Measurements from ENCODE around the gene RPL10A. TPM values are rescaled to one million over a fixed set of nuclear protein-coding genes. Genes with fewer than 3 reads are reported as not detected.

Gene RPL10A
- total and polyA plus RNA-seq, 2 of the 13 experiments (the other 11 are each of a cell fraction or from before 2014, with no cell fraction given): 1,854 to 2,726 TPM

DNA sequence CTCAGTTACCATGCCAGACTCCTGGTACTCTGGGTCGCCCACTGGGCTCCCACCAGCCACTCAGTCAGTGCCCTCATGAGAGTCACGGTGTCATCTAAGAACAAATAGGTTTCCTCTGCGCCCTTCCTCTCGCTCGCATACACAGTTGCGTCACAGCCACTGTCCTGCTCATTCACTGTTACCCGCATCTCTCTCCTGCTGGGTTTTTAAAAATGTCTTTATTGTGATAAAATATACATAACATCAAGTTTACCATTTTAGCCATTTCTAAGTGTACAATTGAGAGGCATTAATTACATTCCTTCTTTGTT, 24.7 kb downstream of the RPL10A start:
- ChIA-PET CTCF (ENCODE audit: low intra/inter-chr PET ratio, low total read pairs) (no interaction called here), POLR2A (no interaction called here)
- peaks cover 55% of the 10 kb centered on the region for H3K79me2 ChIP-seq (ENCODE audit: insufficient read depth, low read length)
- 0 out of 5 replicates have a peak, but pooled peaks cover 0 to under 1% of the 10 kb centered on the region in 2 experiments for H3K27me3 ChIP-seq (ENCODE audit: control insufficient read depth in 1 of 2, insufficient read depth in 2 of 2, low read length in 2 of 2)
- H3K4me2 ChIP-seq (ENCODE audit: low read depth, low read length): no peak overlapping the region
- intact Hi-C loops (cut with micrococcal nuclease; ENCODE audit: unreplicated experiment): no loop called here
- BruUV-seq (replicated peaks): no TSS peak
- peaks cover 0 to 2% of the 10 kb centered on the region in 2 experiments; a peak in 1 of 5 replicates for H3K36me3 ChIP-seq (replicated peaks in 1 of 2; ENCODE audit: control insufficient read depth in 1 of 2, insufficient read depth in 2 of 2, low read length in 2 of 2)
- H3K4me1 ChIP-seq (ENCODE audit: insufficient read depth, low read length): peaks cover 54% of the 10 kb centered on the region
- H3K9ac ChIP-seq (ENCODE audit: insufficient read depth, low read depth, low read length): no peak overlapping the region
- 99% methylated on average over 7 of the region's 7 CpGs for WGBS (ENCODE audit: low lambda C conversion rate)
- FAIRE-seq (no peak), ATAC-seq (no peak), DNase-seq (ENCODE audit: low spot score) (no peak)
- TF ChIP-seq TSC22D2 (CRISPR knock-in tag; IDR thresholded peaks at IDR 0.05; ENCODE audit: borderline replicate concordance) (no peak), ZNF235 (CRISPR knock-in tag; IDR thresholded peaks at IDR 0.05; ENCODE audit: borderline replicate concordance) (no peak), MTA3 (CRISPR knock-in tag; IDR thresholded peaks at IDR 0.05) (no peak), ZNF326 (CRISPR knock-in tag; IDR thresholded peaks at IDR 0.05; ENCODE audit: borderline replicate concordance) (no peak), NR0B2 (CRISPR knock-in tag; IDR thresholded peaks at IDR 0.05) (no peak), PRDM4 (CRISPR knock-in tag; IDR thresholded peaks at IDR 0.05; ENCODE audit: borderline replicate concordance) (no peak), ZNF768 (CRISPR knock-in tag; IDR thresholded peaks at IDR 0.05) (no peak), GABPB1 (CRISPR knock-in tag; IDR thresholded peaks at IDR 0.05) (no peak), CHCHD3 (CRISPR knock-in tag; IDR thresholded peaks at IDR 0.05) (no peak), ZNF850 (CRISPR knock-in tag; conservative IDR thresholded peaks at IDR 0.05) (no peak), PHF5A (CRISPR knock-in tag; IDR thresholded peaks at IDR 0.05; ENCODE audit: low read depth, unreplicated experiment) (no peak), ZNF569 (CRISPR knock-in tag; IDR thresholded peaks at IDR 0.05; ENCODE audit: borderline replicate concordance) (no peak), ZNF761 (CRISPR knock-in tag; conservative IDR thresholded peaks at IDR 0.05) (no peak)
- TF ChIP-seq, protein P1, sequence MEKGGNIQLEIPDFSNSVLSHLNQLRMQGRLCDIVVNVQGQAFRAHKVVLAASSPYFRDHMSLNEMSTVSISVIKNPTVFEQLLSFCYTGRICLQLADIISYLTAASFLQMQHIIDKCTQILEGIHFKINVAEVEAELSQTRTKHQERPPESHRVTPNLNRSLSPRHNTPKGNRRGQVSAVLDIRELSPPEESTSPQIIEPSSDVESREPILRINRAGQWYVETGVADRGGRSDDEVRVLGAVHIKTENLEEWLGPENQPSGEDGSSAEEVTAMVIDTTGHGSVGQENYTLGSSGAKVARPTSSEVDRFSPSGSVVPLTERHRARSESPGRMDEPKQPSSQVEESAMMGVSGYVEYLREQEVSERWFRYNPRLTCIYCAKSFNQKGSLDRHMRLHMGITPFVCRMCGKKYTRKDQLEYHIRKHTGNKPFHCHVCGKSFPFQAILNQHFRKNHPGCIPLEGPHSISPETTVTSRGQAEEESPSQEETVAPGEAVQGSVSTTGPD (CRISPR knock-in tag; IDR thresholded peaks at IDR 0.05): no peak
- TF ChIP-seq, protein P2, sequence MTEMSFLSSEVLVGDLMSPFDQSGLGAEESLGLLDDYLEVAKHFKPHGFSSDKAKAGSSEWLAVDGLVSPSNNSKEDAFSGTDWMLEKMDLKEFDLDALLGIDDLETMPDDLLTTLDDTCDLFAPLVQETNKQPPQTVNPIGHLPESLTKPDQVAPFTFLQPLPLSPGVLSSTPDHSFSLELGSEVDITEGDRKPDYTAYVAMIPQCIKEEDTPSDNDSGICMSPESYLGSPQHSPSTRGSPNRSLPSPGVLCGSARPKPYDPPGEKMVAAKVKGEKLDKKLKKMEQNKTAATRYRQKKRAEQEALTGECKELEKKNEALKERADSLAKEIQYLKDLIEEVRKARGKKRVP (CRISPR knock-in tag; IDR thresholded peaks at IDR 0.05): no peak
- TF ChIP-seq, protein P3, sequence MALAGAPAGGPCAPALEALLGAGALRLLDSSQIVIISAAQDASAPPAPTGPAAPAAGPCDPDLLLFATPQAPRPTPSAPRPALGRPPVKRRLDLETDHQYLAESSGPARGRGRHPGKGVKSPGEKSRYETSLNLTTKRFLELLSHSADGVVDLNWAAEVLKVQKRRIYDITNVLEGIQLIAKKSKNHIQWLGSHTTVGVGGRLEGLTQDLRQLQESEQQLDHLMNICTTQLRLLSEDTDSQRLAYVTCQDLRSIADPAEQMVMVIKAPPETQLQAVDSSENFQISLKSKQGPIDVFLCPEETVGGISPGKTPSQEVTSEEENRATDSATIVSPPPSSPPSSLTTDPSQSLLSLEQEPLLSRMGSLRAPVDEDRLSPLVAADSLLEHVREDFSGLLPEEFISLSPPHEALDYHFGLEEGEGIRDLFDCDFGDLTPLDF (CRISPR knock-in tag; IDR thresholded peaks at IDR 0.05): no peak
- TF ChIP-seq, protein P4, sequence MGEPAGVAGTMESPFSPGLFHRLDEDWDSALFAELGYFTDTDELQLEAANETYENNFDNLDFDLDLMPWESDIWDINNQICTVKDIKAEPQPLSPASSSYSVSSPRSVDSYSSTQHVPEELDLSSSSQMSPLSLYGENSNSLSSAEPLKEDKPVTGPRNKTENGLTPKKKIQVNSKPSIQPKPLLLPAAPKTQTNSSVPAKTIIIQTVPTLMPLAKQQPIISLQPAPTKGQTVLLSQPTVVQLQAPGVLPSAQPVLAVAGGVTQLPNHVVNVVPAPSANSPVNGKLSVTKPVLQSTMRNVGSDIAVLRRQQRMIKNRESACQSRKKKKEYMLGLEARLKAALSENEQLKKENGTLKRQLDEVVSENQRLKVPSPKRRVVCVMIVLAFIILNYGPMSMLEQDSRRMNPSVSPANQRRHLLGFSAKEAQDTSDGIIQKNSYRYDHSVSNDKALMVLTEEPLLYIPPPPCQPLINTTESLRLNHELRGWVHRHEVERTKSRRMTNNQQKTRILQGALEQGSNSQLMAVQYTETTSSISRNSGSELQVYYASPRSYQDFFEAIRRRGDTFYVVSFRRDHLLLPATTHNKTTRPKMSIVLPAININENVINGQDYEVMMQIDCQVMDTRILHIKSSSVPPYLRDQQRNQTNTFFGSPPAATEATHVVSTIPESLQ (CRISPR knock-in tag; conservative IDR thresholded peaks at IDR 0.05): no peak
- no peak overlapping the region for H3K4me3 ChIP-seq (replicated peaks in 1 of 3; ENCODE audit: insufficient read depth in 1 of 3, low read depth in 2 of 3, low read length in 3 of 3)
- H3K9me3 ChIP-seq (ENCODE audit: low read length): no peaks in the 10 kb centered on the region
- in situ Hi-C loops (cut with HindIII; ENCODE audit: extremely low pct_ligation_motif_present, low pct_unique_long_range_greater_than_20kb): no loop called here
- H4K20me1 ChIP-seq (ENCODE audit: insufficient read depth, low read length): peaks cover 52% of the 10 kb centered on the region; the same call in 1 of the 2 replicates
- H2AFZ ChIP-seq (ENCODE audit: low read length): no peak overlapping the region
- no peak overlapping the region for H3K27ac ChIP-seq (ENCODE audit: extremely low read length, insufficient read depth, low read length)
